B cell (primary cell): ENCODE measurements around the gene GORASP1. TPM values are rescaled to one million over a fixed set of nuclear protein-coding genes. Genes with fewer than 3 reads are reported as not detected.

Experiments
- ATAC-seq: fragments of 200-7000 bp; cut with Tn5 transposase; one replicate; pipeline ENCODE4 v1.10.0; 2021; ENCODE audit warnings: low read depth, mild to moderate bottlenecking, moderate number of reproducible peaks, moderate library complexity
- CTCF ChIA-PET: fragments of 350-600 bp; sonication (Branson Sonifier 250); formaldehyde crosslinking; loops from one replicate; lab custom pipeline; 2021; ENCODE audit warnings: antibody characterized with exemption, inconsistent platforms; lab: Charles Lee
- POLR2A ChIA-PET: fragments of 350-600 bp; sonication (Branson Sonifier 250); formaldehyde crosslinking; loops from one replicate; lab custom pipeline; 2021; ENCODE audit warnings: antibody characterized with exemption; lab: Charles Lee
- DNase-seq: peaks from one replicate; pipeline ENCODE4 v3.0.0; 2013
- H2AFZ ChIP-seq: 2 replicates; pipeline ENCODE4 v1.6.1; 2012; ENCODE audit warnings: mild to moderate bottlenecking, low read depth, low read length; ENCODE audit not compliant: insufficient read depth, poor library complexity, severe bottlenecking
- H3K27ac ChIP-seq, 2 donors: 1 replicate in 1 of 2; 2 replicates in 1 of 2; pipeline ENCODE4 v1.5.1; 2012 to 2013; ENCODE audit warnings: low read length in 2 of 2, mild to moderate bottlenecking in 2 of 2, moderate library complexity in 1 of 2
- H3K27me3 ChIP-seq, 4 experiments: fragments of 200-600 bp in 1 of 4; sonication (generic) in 1 of 4; replicated peaks in 1 of 4; 1 replicate in 2 of 4; 2 replicates in 2 of 4; pipeline versions ENCODE4 v1.6.1 to v1.7.0; 2013 to 2016; ENCODE audit warnings: low read length in 3 of 4, mild to moderate bottlenecking in 2 of 4, mixed read lengths in 1 of 4, moderate library complexity in 1 of 4; ENCODE audit not compliant: insufficient read depth in 4 of 4, control insufficient read depth in 3 of 4; ENCODE audit errors: control extremely low read depth in 1 of 4
- H3K36me3 ChIP-seq, 2 experiments: replicated peaks in 1 of 2; 1 replicate in 1 of 2; 2 replicates in 1 of 2; pipeline versions ENCODE4 v1.6.1 to v1.7.1; 2013; ENCODE audit warnings: low read length in 1 of 2; ENCODE audit not compliant: insufficient read depth in 2 of 2, control insufficient read depth in 1 of 2; ENCODE audit errors: control extremely low read depth in 1 of 2, extremely low read depth in 1 of 2
- H3K4me1 ChIP-seq, 2 donors: fragments of 200-600 bp in 1 of 2; sonication (generic) in 1 of 2; 1 replicate in 1 of 2; 2 replicates in 1 of 2; pipeline versions ENCODE4 v1.5.1 to v1.6.1; 2013 to 2017; ENCODE audit warnings: low read length in 2 of 2; ENCODE audit not compliant: control insufficient read depth in 2 of 2, insufficient read depth in 2 of 2
- H3K4me2 ChIP-seq: replicated peaks from 2 replicates; pipeline ENCODE3; 2012; ENCODE audit warnings: mild to moderate bottlenecking, low read depth, low read length; ENCODE audit not compliant: poor library complexity, severe bottlenecking
- H3K4me3 ChIP-seq, 5 experiments: fragments of 200-600 bp in 1 of 5; sonication (generic) in 1 of 5; 1 replicate in 3 of 5; 2 replicates in 2 of 5; pipeline versions ENCODE4 v1.5.1 to v1.7.0; 2011 to 2016; ENCODE audit warnings: low read length in 4 of 5, mild to moderate bottlenecking in 4 of 5, low read depth in 2 of 5, control low read depth in 1 of 5, moderate library complexity in 1 of 5; ENCODE audit not compliant: insufficient read depth in 1 of 5; ENCODE audit errors: control extremely low read depth in 1 of 5, extremely low read depth in 1 of 5
- H3K79me2 ChIP-seq: fragments of 200-600 bp; sonication (generic); one replicate; pipeline ENCODE4 v1.6.0; 2016; ENCODE audit warnings: low read length; ENCODE audit not compliant: control insufficient read depth, insufficient read depth
- H3K9ac ChIP-seq: fragments of 200-600 bp; sonication (generic); 2 replicates; pipeline ENCODE4 v1.6.1; 2017; ENCODE audit warnings: mild to moderate bottlenecking, low read length, moderate library complexity
- H3K9me3 ChIP-seq, 3 donors: one replicate each; pipeline versions ENCODE4 v1.6.1 to v1.7.1; 2013; ENCODE audit warnings: low read length in 2 of 3; ENCODE audit not compliant: control insufficient read depth in 2 of 3, insufficient read depth in 1 of 3; ENCODE audit errors: control extremely low read depth in 1 of 3
- H4K20me1 ChIP-seq: 2 replicates; pipeline ENCODE4 v1.6.0; 2012; ENCODE audit warnings: mild to moderate bottlenecking, low read length; ENCODE audit not compliant: insufficient read depth, control insufficient read depth, poor library complexity, severe bottlenecking
- H3K27ac Mint-ChIP-seq: one replicate; pipeline ENCODE4 v1.8.0; 2021; ENCODE audit warnings: mixed read lengths
- H3K27me3 Mint-ChIP-seq: one replicate; pipeline ENCODE4 v1.8.0; 2021; ENCODE audit warnings: mixed read lengths
- H3K4me1 Mint-ChIP-seq: one replicate; pipeline ENCODE4 v1.8.0; 2021; ENCODE audit warnings: mixed read lengths
- H3K4me3 Mint-ChIP-seq: one replicate; pipeline ENCODE4 v1.8.0; 2021; ENCODE audit warnings: mixed read lengths
- H3K9me3 Mint-ChIP-seq: one replicate; pipeline ENCODE4 v1.8.0; 2022; ENCODE audit warnings: mixed read lengths; ENCODE audit not compliant: insufficient read depth
- EZH2 ChIP-seq: IDR thresholded peaks from 2 replicates; pipeline ENCODE4 v1.6.1; 2012; ENCODE audit warnings: borderline replicate concordance, low read depth, mild to moderate bottlenecking, moderate library complexity, low read length; ENCODE audit not compliant: insufficient read depth, poor library complexity, severe bottlenecking
- WGBS: methylation state at CpG from one replicate; pipeline ENCODE4 v1.1.5; 2013; ENCODE audit warnings: missing lambda C conversion rate; ENCODE audit not compliant: insufficient coverage; 5-methylcytosine and 5-hydroxymethylcytosine counted together
- intact Hi-C: fragments of 100-400 bp; cut with micrococcal nuclease; formaldehyde crosslinking; loops from one replicate; pipeline ENCODE4 v1.10.0; 2022
- polyA plus RNA-seq: library from polyadenylated mRNA; depleted of rRNA; stranded (reverse); fragments of >200 nt; gene quantifications from 2 replicates; pipeline ENCODE4 v1.2.3, GENCODE V29; 2012
- total RNA-seq, 2 donors: library from RNA; stranded (reverse); fragments of 120-200 nt in 1 of 2; gene quantifications; 1 replicate in 1 of 2; 2 replicates in 1 of 2; pipeline versions ENCODE4 v1.2.3 to v1.2.4, GENCODE V29; 2013 to 2022
- TF ChIP-seq, protein P1 (sequence below): fragments of 200-600 bp; IDR thresholded peaks from one replicate; pipeline ENCODE4 v1.8.0; 2022; ENCODE audit warnings: antibody characterized with exemption, mild to moderate bottlenecking

Gene GORASP1
- total and polyA plus RNA-seq, 2 donors (not counting 1 experiment from before 2014, with no cell fraction given) = 81.7 to 84.0 TPM

- no peaks in the 10 kb centered on the region for H3K4me1 Mint-ChIP-seq
These were observed 31.5 kb downstream of the GORASP1 start for GRCh38 chr3:39075910-39076309.

GRCh38 chr3:39068556-39068955 is 38.9 kb downstream of the GORASP1 start:
- Histone ChIP-seq H3K9ac (no peak overlapping the region), H3K9me3 (no peaks in the 10 kb centered on the region), H2AFZ (no peak overlapping the region), H3K4me1 (peaks cover 7 to 11% of the 10 kb centered on the region in 2 donors), H3K4me2 (no peak overlapping the region), H3K79me2 (peaks cover 14% of the 10 kb centered on the region), H3K36me3 (peaks cover 9 to 70% of the 10 kb centered on the region in 2 experiments), H3K27me3 (no peaks in the 10 kb centered on the region), H3K27ac (no peak overlapping the region), H4K20me1 (peaks cover 16% of the 10 kb centered on the region), H3K4me3 (no peak overlapping the region)
- POLR2A ChIA-PET = no interaction called here
- no peak overlapping the region for H3K4me3 Mint-ChIP-seq
- CTCF ChIA-PET = no interaction called here
- no peak for DNase-seq
- no peak overlapping the region for H3K27ac Mint-ChIP-seq
- no peaks in the 10 kb centered on the region for H3K27me3 Mint-ChIP-seq
- WGBS = no CpG with 5 or more reads among the region's 3 CpGs
- H3K9me3 Mint-ChIP-seq = no peaks in the 10 kb centered on the region
- H3K4me1 Mint-ChIP-seq = peaks cover 12% of the 10 kb centered on the region
- no peak for ATAC-seq
- intact Hi-C loops = no loop called here
- TF ChIP-seq, protein P1, sequence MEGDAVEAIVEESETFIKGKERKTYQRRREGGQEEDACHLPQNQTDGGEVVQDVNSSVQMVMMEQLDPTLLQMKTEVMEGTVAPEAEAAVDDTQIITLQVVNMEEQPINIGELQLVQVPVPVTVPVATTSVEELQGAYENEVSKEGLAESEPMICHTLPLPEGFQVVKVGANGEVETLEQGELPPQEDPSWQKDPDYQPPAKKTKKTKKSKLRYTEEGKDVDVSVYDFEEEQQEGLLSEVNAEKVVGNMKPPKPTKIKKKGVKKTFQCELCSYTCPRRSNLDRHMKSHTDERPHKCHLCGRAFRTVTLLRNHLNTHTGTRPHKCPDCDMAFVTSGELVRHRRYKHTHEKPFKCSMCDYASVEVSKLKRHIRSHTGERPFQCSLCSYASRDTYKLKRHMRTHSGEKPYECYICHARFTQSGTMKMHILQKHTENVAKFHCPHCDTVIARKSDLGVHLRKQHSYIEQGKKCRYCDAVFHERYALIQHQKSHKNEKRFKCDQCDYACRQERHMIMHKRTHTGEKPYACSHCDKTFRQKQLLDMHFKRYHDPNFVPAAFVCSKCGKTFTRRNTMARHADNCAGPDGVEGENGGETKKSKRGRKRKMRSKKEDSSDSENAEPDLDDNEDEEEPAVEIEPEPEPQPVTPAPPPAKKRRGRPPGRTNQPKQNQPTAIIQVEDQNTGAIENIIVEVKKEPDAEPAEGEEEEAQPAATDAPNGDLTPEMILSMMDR = no peak
- no peak for TF ChIP-seq EZH2

More at GRCh38 chr3:39075910-39076309, 31.5 kb downstream of the GORASP1 start:
- Mint-ChIP-seq H3K4me3 (no peak overlapping the region), H3K27me3 (no peaks in the 10 kb centered on the region), H3K27ac (no peak overlapping the region), H3K9me3 (no peaks in the 10 kb centered on the region)
- no peak for ATAC-seq
- H3K4me2 ChIP-seq = no peak overlapping the region
- H3K79me2 ChIP-seq = no peaks in the 10 kb centered on the region
- intact Hi-C loops = no loop called here
- ChIA-PET POLR2A (no interaction called here), CTCF (no interaction called here)
- H4K20me1 ChIP-seq = no peaks in the 10 kb centered on the region
- H3K27me3 ChIP-seq = no peaks in the 10 kb centered on the region
- H3K4me3 ChIP-seq = no peak overlapping the region
- WGBS = no CpG with 5 or more reads among the region's 10 CpGs
- TF ChIP-seq EZH2 = no peak
- TF ChIP-seq, protein P1 = no peak
- no peak overlapping the region for H3K27ac ChIP-seq
- no peak for DNase-seq
- no peaks in the 10 kb centered on the region for H3K9me3 ChIP-seq
- no peaks in the 10 kb centered on the region for H3K4me1 ChIP-seq
- no peak overlapping the region for H3K9ac ChIP-seq
- H2AFZ ChIP-seq = no peak overlapping the region
- peaks cover 3 to 82% of the 10 kb centered on the region in 2 experiments for H3K36me3 ChIP-seq
